Lower leg skin (tissue), 3 donors: ENCODE results near the gene COX14.

Source experiments
- CTCF ChIP-seq, 3 donors: fragments of 450-650 bp; IDR thresholded peaks; one replicate each; pipeline ENCODE4 v1.5.1; 2016; ENCODE audit warnings: antibody characterized with exemption in 3 of 3, mild to moderate bottlenecking in 3 of 3, moderate library complexity in 2 of 3
- POLR2A ChIP-seq, 2 donors: fragments of 450-650 bp; IDR thresholded peaks; one replicate each; pipeline ENCODE4 v1.6.1; 2016 to 2017; ENCODE audit warnings: antibody characterized with exemption in 2 of 2, mild to moderate bottlenecking in 1 of 2, moderate library complexity in 1 of 2

GRCh38 chr12:50145439-50145838 is 33.4 kb downstream of the COX14 start:
- TF ChIP-seq CTCF (IDR thresholded peaks at IDR 0.05) (no peak), POLR2A (IDR thresholded peaks at IDR 0.05) (no peak)
